Right lobe of liver (tissue), 6 donors: ENCODE measurements around the gene ADAM30. TPM values are rescaled to one million over a fixed set of nuclear protein-coding genes. Genes with fewer than 3 reads are reported as not detected.
A peak's percentile ranks its signal among the peaks of the same experiment; 100 is the strongest.

Source experiments
- ATAC-seq, 4 donors: fragments of 200-7000 bp; cut with Tn5 transposase; one replicate each; pipeline ENCODE4 v1.9.1; 2020; ENCODE audit warnings: mild to moderate bottlenecking in 4 of 4, moderate library complexity in 4 of 4
- DNase-seq, 3 donors: peaks; one replicate each; pipeline ENCODE4 v3.0.0-alpha.2; 2020
- H3K27ac ChIP-seq, 3 donors: fragments of 200-600 bp; one replicate each; pipeline ENCODE4 v1.8.0; 2022
- H3K27me3 ChIP-seq, 2 donors: fragments of 200-600 bp; one replicate each; pipeline ENCODE4 v1.8.0; 2022
- H3K36me3 ChIP-seq, 4 donors: fragments of 200-600 bp; sonication (generic) in 1 of 4; one replicate each; pipeline versions ENCODE4 v1.5.1 to v1.8.0; 2017 to 2022; ENCODE audit warnings: control low read depth in 1 of 4
- H3K4me1 ChIP-seq, 4 donors: fragments of 200-600 bp; sonication (generic) in 1 of 4; one replicate each; pipeline versions ENCODE4 v1.5.1 to v1.8.0; 2017 to 2022; ENCODE audit warnings: control low read depth in 1 of 4
- H3K4me3 ChIP-seq, 3 donors: fragments of 200-600 bp; one replicate each; pipeline ENCODE4 v1.8.0; 2022
- H3K9me3 ChIP-seq, 4 donors: fragments of 200-600 bp; sonication (generic) in 1 of 4; one replicate each; pipeline versions ENCODE4 v1.5.1 to v1.8.0; 2017 to 2022; ENCODE audit warnings: control low read depth in 1 of 4
- CTCF ChIP-seq, 4 donors: fragments of 200-600 bp in 3 of 4; fragments of 450-650 bp in 1 of 4; IDR thresholded peaks; one replicate each; pipeline versions ENCODE4 v1.5.1 to v1.8.0; 2016 to 2022; ENCODE audit warnings: antibody characterized with exemption in 4 of 4, mild to moderate bottlenecking in 2 of 4
- POLR2A ChIP-seq: fragments of 450-650 bp; IDR thresholded peaks from one replicate; pipeline ENCODE4 v1.6.1; 2017; ENCODE audit warnings: antibody characterized with exemption, mild to moderate bottlenecking
- WGBS: methylation state at CpG from one replicate; pipeline ENCODE4 v1.1.6; 2018; ENCODE audit warnings: low coverage, low lambda C conversion rate; ENCODE audit not compliant: insufficient coverage; ENCODE audit errors: missing lambda C conversion rate; 5-methylcytosine and 5-hydroxymethylcytosine counted together
- intact Hi-C, 2 donors: fragments of 100-400 bp; cut with DNase I; formaldehyde crosslinking; loops; one replicate each; pipeline versions ENCODE4 v1.11.2 to v1.14.1; 2022
- total RNA-seq, 6 experiments: library from RNA; depleted of rRNA in 2 of 6; stranded (reverse); fragments of >200 nt in 2 of 6; fragmentation: NEBNext Ultra II Directional in 3 of 6; extraction: Animal tissue kit (Norgen Biotek cat#: 25700) in 3 of 6; gene quantifications; one replicate each; pipeline versions ENCODE4 v1.1.0 to v1.2.4, GENCODE V29; 2016 to 2023
- donor health status: DM: no; HTN: yes; CAD: no.
- donor health status: DM: no; HTN: no; CAD: no.
- donor health status: DM: no; HTN: no; CAD: no.
- donor health status: DM: no; HTN: yes; CAD: no.
- donor health status: DM: no; HTN: yes; CAD: no.

Gene ADAM30
- total RNA-seq, 6 experiments from 2014 or later, result not detected

GRCh38 chr1:119884711-119885110 is 11.6 kb downstream of the ADAM30 start:
- Histone ChIP-seq H3K4me3 (no peak overlapping the region), H3K9me3 (no peaks in the 10 kb centered on the region), H3K36me3 (no peaks in the 10 kb centered on the region), H3K27me3 (no peaks in the 10 kb centered on the region), H3K4me1 (no peaks in the 10 kb centered on the region), H3K27ac (no peak overlapping the region)
- intact Hi-C loops, result no loop called here
- ATAC-seq (no peak), DNase-seq (no peak)
- TF ChIP-seq POLR2A (no peak), CTCF (IDR thresholded peaks at IDR 0.05) (no peak)
- WGBS, result 28% methylated on average over 2 of the region's 2 CpGs

DNA sequence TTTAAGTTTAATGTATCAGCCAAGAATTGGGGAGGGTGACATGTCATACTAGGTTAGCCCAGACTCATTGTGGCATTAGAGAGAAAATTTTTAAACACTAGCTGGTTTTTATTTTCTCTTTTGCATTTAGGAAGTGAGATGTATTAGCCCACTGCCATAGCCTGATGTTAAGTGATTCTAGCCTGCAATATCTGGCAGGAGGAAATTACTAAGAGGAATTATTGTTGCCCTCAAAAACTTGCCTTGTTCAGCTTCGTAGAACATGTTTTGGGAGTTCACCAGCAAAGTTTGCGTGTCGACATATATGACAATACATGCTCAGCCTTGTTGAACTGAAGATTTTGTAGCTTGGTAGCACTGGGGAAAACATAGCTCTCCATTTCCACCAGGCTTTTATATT is 12.5 kb downstream of the ADAM30 start:
- WGBS, result 78% methylated on average over 3 of the region's 3 CpGs
- intact Hi-C loops, result no loop called here
- no peaks in the 10 kb centered on the region for H3K27me3 ChIP-seq
- no peak overlapping the region for H3K27ac ChIP-seq
- no peaks in the 10 kb centered on the region for H3K4me1 ChIP-seq
- no peaks in the 10 kb centered on the region for H3K9me3 ChIP-seq
- no peaks in the 10 kb centered on the region for H3K36me3 ChIP-seq
- TF ChIP-seq CTCF (IDR thresholded peaks at IDR 0.05) (no peak), POLR2A (no peak)
- no peak for ATAC-seq
- H3K4me3 ChIP-seq, result no peak overlapping the region
- no peak for DNase-seq

GRCh38 chr1:119882132-119883049 is 13.9 kb downstream of the ADAM30 start:
- H3K27me3 ChIP-seq, result no peaks in the 10 kb centered on the region
- H3K27ac ChIP-seq, result no peak overlapping the region
- TF ChIP-seq POLR2A (no peak), CTCF (IDR thresholded peaks at IDR 0.05) (no peak)
- H3K9me3 ChIP-seq, result no peaks in the 10 kb centered on the region
- intact Hi-C loops, result no loop called here
- H3K4me3 ChIP-seq, result no peak overlapping the region
- no peaks in the 10 kb centered on the region for H3K4me1 ChIP-seq
- no peak for DNase-seq
- ATAC-seq, result no peak
- no peaks in the 10 kb centered on the region for H3K36me3 ChIP-seq
- WGBS, result 48% methylated on average over 3 of the region's 5 CpGs

DNA sequence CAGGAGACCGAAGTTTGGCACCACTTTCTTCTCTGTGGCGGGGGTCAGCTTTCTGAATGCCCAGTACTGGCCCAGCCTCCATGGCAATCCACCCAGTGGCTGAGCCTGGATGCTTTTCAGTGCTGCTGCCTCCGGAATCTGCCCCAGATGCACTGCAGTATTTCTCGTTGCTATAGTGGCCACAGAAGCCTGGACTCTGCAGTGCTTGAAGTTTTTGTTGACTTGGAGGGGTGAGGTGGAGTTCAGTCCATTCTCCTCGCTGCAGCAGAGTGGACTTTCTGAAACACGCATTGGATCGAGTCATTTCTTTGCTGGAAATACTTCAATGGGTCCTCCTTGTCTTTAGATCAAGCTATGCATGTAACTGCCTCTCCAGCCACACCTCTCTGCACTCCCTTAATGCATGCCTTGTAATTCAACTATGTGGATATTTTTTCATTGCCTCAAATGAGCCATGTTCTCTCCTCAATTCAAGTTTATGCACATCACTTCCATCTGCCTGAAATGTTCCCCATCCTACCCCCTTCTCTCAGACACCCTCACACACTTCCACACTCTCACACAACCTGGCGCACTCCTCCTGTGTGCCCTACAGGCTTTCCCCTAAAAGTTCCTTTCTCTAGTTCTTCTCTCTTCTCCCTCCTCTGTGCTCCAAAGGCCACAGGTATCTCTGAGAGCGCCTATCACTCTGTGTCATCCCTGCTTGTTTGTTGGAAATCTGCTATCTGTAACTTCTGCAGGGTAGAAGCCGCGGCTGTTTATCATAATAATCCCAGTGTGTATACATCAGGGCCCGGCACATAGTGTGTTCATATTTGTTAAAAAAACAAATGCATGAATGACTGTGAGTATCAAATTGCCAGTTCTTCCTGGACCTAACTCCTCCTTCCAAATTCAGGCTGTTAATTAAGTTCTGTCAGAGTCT is 16.5 kb downstream of the ADAM30 start:
- intact Hi-C loops, result loop anchor here in 1 of 2 donors (10.0 kb wide), 1 partner anchor 135 kb away; no protein-coding TSS in a partner anchor
- no peak overlapping the region for H3K27ac ChIP-seq
- no peak overlapping the region for H3K4me3 ChIP-seq
- 66% methylated on average over 9 of the region's 12 CpGs for WGBS
- no peaks in the 10 kb centered on the region for H3K27me3 ChIP-seq
- H3K9me3 ChIP-seq, result no peaks in the 10 kb centered on the region
- TF ChIP-seq CTCF (IDR thresholded peaks at IDR 0.05), result no peak
- TF ChIP-seq POLR2A, result no peak
- ATAC-seq, result peak; percentile 28 to 85 (median 50)
- H3K4me1 ChIP-seq, result no peaks in the 10 kb centered on the region
- H3K36me3 ChIP-seq, result no peaks in the 10 kb centered on the region
- DNase-seq, result no peak
